Activated CD4-positive, alpha-beta T cell treated with anti-CD3 and anti-CD28 coated beads, Interleukin-2, amount 50 U/mL, for 1 hour (primary cell): ENCODE results near the gene SH2D3A.

ENCODE experiments used
- DNase-seq: peaks from one replicate; pipeline ENCODE4 v3.0.0-alpha.2; 2020

Gene SH2D3A

GRCh38 chr19:6736169-6736916 lies 30.9 kb downstream of the SH2D3A start:
- peak; percentile 50 for DNase-seq

- DNase-seq = no peak
Observed at GRCh38 chr19:6735181-6735911, 31.9 kb downstream of the SH2D3A start.

GRCh38 chr19:6734096-6734696 lies 33.0 kb downstream of the SH2D3A start:
- no peak for DNase-seq

GRCh38 chr19:6733338-6734095 lies 33.7 kb downstream of the SH2D3A start:
- DNase-seq = no peak

GRCh38 chr19:6732803-6733337 lies 34.4 kb downstream of the SH2D3A start:
- DNase-seq = no peak

- DNase-seq = no peak
Observed at GRCh38 chr19:6731822-6732221, 35.4 kb downstream of the SH2D3A start.

GRCh38 chr19:6730941-6731670 lies 36.1 kb downstream of the SH2D3A start:
- DNase-seq = no peak

GRCh38 chr19:6730153-6730804 lies 37.0 kb downstream of the SH2D3A start:
- DNase-seq = peak; percentile 30

- no peak for DNase-seq
Observed at GRCh38 chr19:6729573-6730152, 37.6 kb downstream of the SH2D3A start.

GRCh38 chr19:6728346-6728745 lies 38.9 kb downstream of the SH2D3A start:
- DNase-seq = no peak

GRCh38 chr19:6725513-6726231 lies 41.6 kb downstream of the SH2D3A start:
- no peak for DNase-seq

- DNase-seq = no peak
Observed at GRCh38 chr19:6724631-6725492, 42.4 kb downstream of the SH2D3A start.

GRCh38 chr19:6723738-6724137 lies 43.5 kb downstream of the SH2D3A start:
- DNase-seq = no peak

- no peak for DNase-seq
Observed at GRCh38 chr19:6723108-6723618, 44.1 kb downstream of the SH2D3A start.

GRCh38 chr19:6721773-6722172 lies 45.5 kb downstream of the SH2D3A start:
- no peak for DNase-seq

- no peak for DNase-seq
Observed at GRCh38 chr19:6721138-6721474, 46.1 kb downstream of the SH2D3A start.

GRCh38 chr19:6720369-6721137 lies 46.7 kb downstream of the SH2D3A start, which contains the start of gene C3:
TSS of gene C3 (minus strand) at chr19:6720650. CDS start at chr19:6720589, 61 bp downstream.
- DNase-seq = no peak

- no peak for DNase-seq
Observed at GRCh38 chr19:6719992-6720368, 47.3 kb downstream of the SH2D3A start.

GRCh38 chr19:6719540-6719861 lies 47.7 kb downstream of the SH2D3A start:
- no peak for DNase-seq
